GM12878 (cell line): ENCODE measurements around the gene CNTLN. TPM values are rescaled to one million over a fixed set of nuclear protein-coding genes. Genes with fewer than 3 reads are reported as not detected.

Source experiments
- ATAC-seq: fragments of 200-7000 bp; cut with Tn5 transposase; 3 replicates; pipeline ENCODE4 v1.9.1; 2020; ENCODE audit warnings: mild to moderate bottlenecking, moderate library complexity
- BruUV-seq: library from RNA; stranded (reverse); fragments of 400-500 nt; replicated peaks from 2 replicates; lab custom pipeline; 2021; lab: Mats Ljungman, UMichigan
- CTCF ChIA-PET: fragments of 300-600 bp; sonication (Branson Sonifier 250); formaldehyde crosslinking; extraction: SDS; loops from one replicate; lab custom pipeline; 2021; ENCODE audit warnings: inconsistent platforms; lab: Yijun Ruan, JAX
- POLR2A ChIA-PET: fragments of 350-600 bp; formaldehyde crosslinking; extraction: SDS; loops from one replicate; lab custom pipeline; 2021; ENCODE audit warnings: inconsistent platforms; lab: Charles Lee
- RAD21 ChIA-PET: fragments of 300-600 bp; sonication (Branson Sonifier 250); formaldehyde crosslinking; loops from one replicate; lab custom pipeline; 2023; ENCODE audit warnings: antibody characterized with exemption; ENCODE audit not compliant: unreplicated experiment; lab: Charles Lee
- SMC1A ChIA-PET: fragments of 300-600 bp; sonication (Branson Sonifier 250); formaldehyde crosslinking; loops from one replicate; lab custom pipeline; 2023; ENCODE audit not compliant: unreplicated experiment, uncharacterized antibody; lab: Charles Lee
- DNase-seq: peaks from one replicate; pipeline ENCODE4 v3.0.0-alpha.2; 2011; ENCODE audit warnings: low read depth, low spot score
- FAIRE-seq: peaks from 3 replicates; lab custom pipeline; 2011; peaks lifted over from hg19 to GRCh38; lab: Jason Lieb, UNC
- H2AFZ ChIP-seq: 2 replicates; pipeline ENCODE4 v1.6.0; 2011; ENCODE audit warnings: low read depth, low read length, control low read depth; ENCODE audit not compliant: control insufficient read depth
- H3K27ac ChIP-seq: 2 replicates; pipeline ENCODE4 v1.5.1; 2011; ENCODE audit warnings: control low read depth; ENCODE audit not compliant: control insufficient read depth, insufficient read depth
- H3K27me3 ChIP-seq, 2 experiments: replicated peaks in 1 of 2; 2 replicates each; pipeline versions ENCODE4 v1.6.0 to v1.6.1; 2011; ENCODE audit warnings: low read length in 1 of 2; ENCODE audit not compliant: control insufficient read depth in 2 of 2, insufficient read depth in 2 of 2
- H3K36me3 ChIP-seq, 2 experiments: 2 replicates each; pipeline ENCODE4 v1.5.1; 2011; ENCODE audit warnings: low read length in 1 of 2; ENCODE audit not compliant: control insufficient read depth in 2 of 2, insufficient read depth in 2 of 2
- H3K4me1 ChIP-seq: 2 replicates; pipeline ENCODE4 v1.6.1; 2011; ENCODE audit warnings: mild to moderate bottlenecking, low read length, moderate library complexity, mixed read lengths; ENCODE audit not compliant: control insufficient read depth, insufficient read depth
- H3K4me2 ChIP-seq: 2 replicates; pipeline ENCODE4 v1.6.0; 2011; ENCODE audit warnings: control low read depth; ENCODE audit not compliant: control insufficient read depth, insufficient read depth
- H3K4me3 ChIP-seq: fragments of 200-600 bp; sonication (generic); 2 replicates; pipeline ENCODE4 v1.5.1; 2016
- H3K79me2 ChIP-seq: 2 replicates; pipeline ENCODE4 v1.6.0; 2011; ENCODE audit warnings: low read length; ENCODE audit not compliant: control insufficient read depth, insufficient read depth
- H3K9ac ChIP-seq: 2 replicates; pipeline ENCODE4 v1.8.0; 2011; ENCODE audit warnings: low read length, control low read depth, mixed read lengths; ENCODE audit not compliant: control insufficient read depth, insufficient read depth
- H3K9me3 ChIP-seq: replicated peaks from 3 replicates; pipeline ENCODE4 v1.5.1; 2011; ENCODE audit warnings: mild to moderate bottlenecking, low read length; ENCODE audit not compliant: control insufficient read depth, insufficient read depth
- H4K20me1 ChIP-seq: 2 replicates; pipeline ENCODE4 v1.6.0; 2011; ENCODE audit not compliant: control insufficient read depth, insufficient read depth
- BCL11A ChIP-seq: IDR thresholded peaks from 2 replicates; pipeline ENCODE4 v1.6.1; 2011; ENCODE audit warnings: low read depth, low read length
- DPF2 ChIP-seq: fragments of 450-650 bp; IDR thresholded peaks from 2 replicates; pipeline ENCODE4 v1.6.1; 2017; ENCODE audit warnings: mild to moderate bottlenecking
- NFYB ChIP-seq: IDR thresholded peaks from 2 replicates; pipeline ENCODE4 v1.6.1; 2011; ENCODE audit warnings: low read depth, mild to moderate bottlenecking, low read length, improper control_type of control experiment, moderate library complexity; ENCODE audit not compliant: insufficient read depth
- SMAD5 ChIP-seq: IDR thresholded peaks from 2 replicates; pipeline ENCODE4 v1.6.1; 2016; ENCODE audit warnings: antibody characterized with exemption, low read depth
- ZNF217 ChIP-seq: fragments of 450-650 bp; IDR thresholded peaks from 2 replicates; pipeline ENCODE4 v1.6.1; 2017; ENCODE audit warnings: antibody characterized with exemption, mild to moderate bottlenecking
- ZNF274 ChIP-seq: IDR thresholded peaks from one replicate; pipeline ENCODE4 v1.8.0; 2011; ENCODE audit not compliant: insufficient read length, insufficient read depth
- in situ Hi-C: fragments of 300-500 bp; cut with MboI; formaldehyde crosslinking; loops from 9 replicates; pipeline ENCODE4 v1.14.3; 2018; ENCODE audit warnings: mixed read lengths
- intact Hi-C: fragments of 100-400 bp; cut with micrococcal nuclease; formaldehyde crosslinking; loops from one replicate; pipeline ENCODE4 v1.14.2; 2022; ENCODE audit not compliant: unreplicated experiment
- polyA plus RNA-seq, 11 experiments: library from polyadenylated mRNA; depleted of rRNA in 4 of 11; unstranded in 6 of 11; stranded (reverse) in 5 of 11; fragments of >200 nt; fragmentation: Nextera tagmentation in 4 of 11; fragmentation: Illumina TruSeq in 1 of 11; extraction: Ambion mirVana in 4 of 11; extraction: Trizol in 1 of 11; gene quantifications; 1 replicate in 1 of 11; 2 replicates in 10 of 11; pipeline versions ENCODE4 v1.2.1 to v1.2.3, GENCODE V29; 2011 to 2016; ENCODE audit warnings: inconsistent platforms in 2 of 11, missing spikeins in 2 of 11, low read depth in 1 of 11
- total RNA-seq, 4 experiments: library from RNA; depleted of rRNA in 3 of 4; stranded (reverse); fragments of >200 nt in 3 of 4; fragmentation: Illumina TruSeq in 1 of 4; extraction: Trizol in 1 of 4; gene quantifications; 2 replicates each; pipeline versions ENCODE4 v1.2.1 to v1.2.3, GENCODE V29; 2013 to 2021
- TF ChIP-seq, protein P1 (sequence below): fragments of 450-650 bp; IDR thresholded peaks from 2 replicates; pipeline ENCODE4 v1.6.1; 2017; ENCODE audit warnings: mild to moderate bottlenecking, low read depth, inconsistent platforms; ENCODE audit not compliant: poor library complexity, severe bottlenecking
- TF ChIP-seq, protein P2 (sequence below): fragments of 450-650 bp; IDR thresholded peaks from 2 replicates; pipeline ENCODE4 v1.6.1; 2017; ENCODE audit warnings: mild to moderate bottlenecking, moderate library complexity
- TF ChIP-seq, protein P3 (sequence below): IDR thresholded peaks from 2 replicates; pipeline ENCODE4 v1.6.1; 2012; ENCODE audit warnings: improper control_type of control experiment, low read depth, low read length; ENCODE audit not compliant: insufficient replicate concordance
- TF ChIP-seq, protein P4 (sequence below): IDR thresholded peaks from 2 replicates; pipeline ENCODE4 v1.6.1; 2011; ENCODE audit warnings: borderline replicate concordance, low read depth, mild to moderate bottlenecking, moderate library complexity, low read length; ENCODE audit not compliant: insufficient read depth, poor library complexity, severe bottlenecking

CNTLN gene
- total and polyA plus RNA-seq, 10 of the 15 experiments (the other 5 are each of a cell fraction or from before 2014, with no cell fraction given): 0.01 to 7.0 (median 0.03) TPM; not detected in 4

DNA sequence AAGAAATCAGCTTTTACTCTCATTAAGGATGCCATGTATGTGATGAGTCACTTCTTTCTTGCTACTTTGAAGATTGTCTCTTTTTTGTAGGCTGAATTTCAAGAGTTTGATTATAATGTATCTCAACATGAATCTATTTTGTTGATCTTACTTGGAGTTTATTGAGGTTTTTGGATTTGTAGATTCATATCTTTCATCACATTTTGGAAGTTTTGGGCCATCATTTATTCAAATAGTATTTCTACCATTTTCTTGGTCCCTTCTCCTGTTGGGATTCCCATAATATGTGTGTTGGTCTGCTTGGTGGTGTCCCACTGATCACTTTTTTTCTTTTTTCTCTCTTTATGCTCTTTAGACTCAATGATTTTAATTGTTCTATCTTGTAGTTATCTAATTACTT, 116.3 kb downstream of the CNTLN start:
- H4K20me1 ChIP-seq: no peaks in the 10 kb centered on the region
- H3K27ac ChIP-seq: no peak overlapping the region
- H3K79me2 ChIP-seq: no peaks in the 10 kb centered on the region
- H2AFZ ChIP-seq: no peak overlapping the region
- SMC1A ChIA-PET: no interaction called here
- in situ Hi-C loops: no loop called here
- H3K4me1 ChIP-seq: no peaks in the 10 kb centered on the region
- ATAC-seq: no peak
- no peak overlapping the region for H3K9ac ChIP-seq
- H3K4me2 ChIP-seq: no peak overlapping the region
- H3K4me3 ChIP-seq: no peak overlapping the region
- intact Hi-C loops: no loop called here
- no peaks in the 10 kb centered on the region for H3K36me3 ChIP-seq
- BruUV-seq: no TSS peak
- POLR2A ChIA-PET: no interaction called here
- no peaks in the 10 kb centered on the region for H3K9me3 ChIP-seq
- no peak for FAIRE-seq
- RAD21 ChIA-PET: no interaction called here
- H3K27me3 ChIP-seq: no peaks in the 10 kb centered on the region
- CTCF ChIA-PET: no interaction called here
- DNase-seq: no peak
- TF ChIP-seq, protein P1, sequence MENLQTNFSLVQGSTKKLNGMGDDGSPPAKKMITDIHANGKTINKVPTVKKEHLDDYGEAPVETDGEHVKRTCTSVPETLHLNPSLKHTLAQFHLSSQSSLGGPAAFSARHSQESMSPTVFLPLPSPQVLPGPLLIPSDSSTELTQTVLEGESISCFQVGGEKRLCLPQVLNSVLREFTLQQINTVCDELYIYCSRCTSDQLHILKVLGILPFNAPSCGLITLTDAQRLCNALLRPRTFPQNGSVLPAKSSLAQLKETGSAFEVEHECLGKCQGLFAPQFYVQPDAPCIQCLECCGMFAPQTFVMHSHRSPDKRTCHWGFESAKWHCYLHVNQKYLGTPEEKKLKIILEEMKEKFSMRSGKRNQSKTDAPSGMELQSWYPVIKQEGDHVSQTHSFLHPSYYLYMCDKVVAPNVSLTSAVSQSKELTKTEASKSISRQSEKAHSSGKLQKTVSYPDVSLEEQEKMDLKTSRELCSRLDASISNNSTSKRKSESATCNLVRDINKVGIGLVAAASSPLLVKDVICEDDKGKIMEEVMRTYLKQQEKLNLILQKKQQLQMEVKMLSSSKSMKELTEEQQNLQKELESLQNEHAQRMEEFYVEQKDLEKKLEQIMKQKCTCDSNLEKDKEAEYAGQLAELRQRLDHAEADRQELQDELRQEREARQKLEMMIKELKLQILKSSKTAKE: no peak
- TF ChIP-seq, protein P2, sequence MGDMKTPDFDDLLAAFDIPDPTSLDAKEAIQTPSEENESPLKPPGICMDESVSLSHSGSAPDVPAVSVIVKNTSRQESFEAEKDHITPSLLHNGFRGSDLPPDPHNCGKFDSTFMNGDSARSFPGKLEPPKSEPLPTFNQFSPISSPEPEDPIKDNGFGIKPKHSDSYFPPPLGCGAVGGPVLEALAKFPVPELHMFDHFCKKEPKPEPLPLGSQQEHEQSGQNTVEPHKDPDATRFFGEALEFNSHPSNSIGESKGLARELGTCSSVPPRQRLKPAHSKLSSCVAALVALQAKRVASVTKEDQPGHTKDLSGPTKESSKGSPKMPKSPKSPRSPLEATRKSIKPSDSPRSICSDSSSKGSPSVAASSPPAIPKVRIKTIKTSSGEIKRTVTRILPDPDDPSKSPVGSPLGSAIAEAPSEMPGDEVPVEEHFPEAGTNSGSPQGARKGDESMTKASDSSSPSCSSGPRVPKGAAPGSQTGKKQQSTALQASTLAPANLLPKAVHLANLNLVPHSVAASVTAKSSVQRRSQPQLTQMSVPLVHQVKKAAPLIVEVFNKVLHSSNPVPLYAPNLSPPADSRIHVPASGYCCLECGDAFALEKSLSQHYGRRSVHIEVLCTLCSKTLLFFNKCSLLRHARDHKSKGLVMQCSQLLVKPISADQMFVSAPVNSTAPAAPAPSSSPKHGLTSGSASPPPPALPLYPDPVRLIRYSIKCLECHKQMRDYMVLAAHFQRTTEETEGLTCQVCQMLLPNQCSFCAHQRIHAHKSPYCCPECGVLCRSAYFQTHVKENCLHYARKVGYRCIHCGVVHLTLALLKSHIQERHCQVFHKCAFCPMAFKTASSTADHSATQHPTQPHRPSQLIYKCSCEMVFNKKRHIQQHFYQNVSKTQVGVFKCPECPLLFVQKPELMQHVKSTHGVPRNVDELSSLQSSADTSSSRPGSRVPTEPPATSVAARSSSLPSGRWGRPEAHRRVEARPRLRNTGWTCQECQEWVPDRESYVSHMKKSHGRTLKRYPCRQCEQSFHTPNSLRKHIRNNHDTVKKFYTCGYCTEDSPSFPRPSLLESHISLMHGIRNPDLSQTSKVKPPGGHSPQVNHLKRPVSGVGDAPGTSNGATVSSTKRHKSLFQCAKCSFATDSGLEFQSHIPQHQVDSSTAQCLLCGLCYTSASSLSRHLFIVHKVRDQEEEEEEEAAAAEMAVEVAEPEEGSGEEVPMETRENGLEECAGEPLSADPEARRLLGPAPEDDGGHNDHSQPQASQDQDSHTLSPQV: no peak
- TF ChIP-seq BCL11A: no peak
- TF ChIP-seq, protein P3, sequence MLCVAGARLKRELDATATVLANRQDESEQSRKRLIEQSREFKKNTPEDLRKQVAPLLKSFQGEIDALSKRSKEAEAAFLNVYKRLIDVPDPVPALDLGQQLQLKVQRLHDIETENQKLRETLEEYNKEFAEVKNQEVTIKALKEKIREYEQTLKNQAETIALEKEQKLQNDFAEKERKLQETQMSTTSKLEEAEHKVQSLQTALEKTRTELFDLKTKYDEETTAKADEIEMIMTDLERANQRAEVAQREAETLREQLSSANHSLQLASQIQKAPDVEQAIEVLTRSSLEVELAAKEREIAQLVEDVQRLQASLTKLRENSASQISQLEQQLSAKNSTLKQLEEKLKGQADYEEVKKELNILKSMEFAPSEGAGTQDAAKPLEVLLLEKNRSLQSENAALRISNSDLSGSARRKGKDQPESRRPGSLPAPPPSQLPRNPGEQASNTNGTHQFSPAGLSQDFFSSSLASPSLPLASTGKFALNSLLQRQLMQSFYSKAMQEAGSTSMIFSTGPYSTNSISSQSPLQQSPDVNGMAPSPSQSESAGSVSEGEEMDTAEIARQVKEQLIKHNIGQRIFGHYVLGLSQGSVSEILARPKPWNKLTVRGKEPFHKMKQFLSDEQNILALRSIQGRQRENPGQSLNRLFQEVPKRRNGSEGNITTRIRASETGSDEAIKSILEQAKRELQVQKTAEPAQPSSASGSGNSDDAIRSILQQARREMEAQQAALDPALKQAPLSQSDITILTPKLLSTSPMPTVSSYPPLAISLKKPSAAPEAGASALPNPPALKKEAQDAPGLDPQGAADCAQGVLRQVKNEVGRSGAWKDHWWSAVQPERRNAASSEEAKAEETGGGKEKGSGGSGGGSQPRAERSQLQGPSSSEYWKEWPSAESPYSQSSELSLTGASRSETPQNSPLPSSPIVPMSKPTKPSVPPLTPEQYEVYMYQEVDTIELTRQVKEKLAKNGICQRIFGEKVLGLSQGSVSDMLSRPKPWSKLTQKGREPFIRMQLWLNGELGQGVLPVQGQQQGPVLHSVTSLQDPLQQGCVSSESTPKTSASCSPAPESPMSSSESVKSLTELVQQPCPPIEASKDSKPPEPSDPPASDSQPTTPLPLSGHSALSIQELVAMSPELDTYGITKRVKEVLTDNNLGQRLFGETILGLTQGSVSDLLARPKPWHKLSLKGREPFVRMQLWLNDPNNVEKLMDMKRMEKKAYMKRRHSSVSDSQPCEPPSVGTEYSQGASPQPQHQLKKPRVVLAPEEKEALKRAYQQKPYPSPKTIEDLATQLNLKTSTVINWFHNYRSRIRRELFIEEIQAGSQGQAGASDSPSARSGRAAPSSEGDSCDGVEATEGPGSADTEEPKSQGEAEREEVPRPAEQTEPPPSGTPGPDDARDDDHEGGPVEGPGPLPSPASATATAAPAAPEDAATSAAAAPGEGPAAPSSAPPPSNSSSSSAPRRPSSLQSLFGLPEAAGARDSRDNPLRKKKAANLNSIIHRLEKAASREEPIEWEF: no peak
- TF ChIP-seq, protein P4, sequence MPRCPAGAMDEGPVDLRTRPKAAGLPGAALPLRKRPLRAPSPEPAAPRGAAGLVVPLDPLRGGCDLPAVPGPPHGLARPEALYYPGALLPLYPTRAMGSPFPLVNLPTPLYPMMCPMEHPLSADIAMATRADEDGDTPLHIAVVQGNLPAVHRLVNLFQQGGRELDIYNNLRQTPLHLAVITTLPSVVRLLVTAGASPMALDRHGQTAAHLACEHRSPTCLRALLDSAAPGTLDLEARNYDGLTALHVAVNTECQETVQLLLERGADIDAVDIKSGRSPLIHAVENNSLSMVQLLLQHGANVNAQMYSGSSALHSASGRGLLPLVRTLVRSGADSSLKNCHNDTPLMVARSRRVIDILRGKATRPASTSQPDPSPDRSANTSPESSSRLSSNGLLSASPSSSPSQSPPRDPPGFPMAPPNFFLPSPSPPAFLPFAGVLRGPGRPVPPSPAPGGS: no peak
- TF ChIP-seq ZNF217: no peak
- no peak for TF ChIP-seq ZNF274
- no peak for TF ChIP-seq NFYB
- no peak for TF ChIP-seq SMAD5
- no peak for TF ChIP-seq DPF2
